Effector CD8-positive, alpha-beta T cell (primary cell): ENCODE results near the gene HTR1E.
"Not testable (repeated sequence)": the region's sequence is repeated elsewhere in the genome, so short reads cannot be mapped to it uniquely, and the experiment has no call there.

Experiments
- DNase-seq: peaks from one replicate; lab custom pipeline; 2025; lab: John Stamatoyannopoulos, UW

The HTR1E gene

DNA sequence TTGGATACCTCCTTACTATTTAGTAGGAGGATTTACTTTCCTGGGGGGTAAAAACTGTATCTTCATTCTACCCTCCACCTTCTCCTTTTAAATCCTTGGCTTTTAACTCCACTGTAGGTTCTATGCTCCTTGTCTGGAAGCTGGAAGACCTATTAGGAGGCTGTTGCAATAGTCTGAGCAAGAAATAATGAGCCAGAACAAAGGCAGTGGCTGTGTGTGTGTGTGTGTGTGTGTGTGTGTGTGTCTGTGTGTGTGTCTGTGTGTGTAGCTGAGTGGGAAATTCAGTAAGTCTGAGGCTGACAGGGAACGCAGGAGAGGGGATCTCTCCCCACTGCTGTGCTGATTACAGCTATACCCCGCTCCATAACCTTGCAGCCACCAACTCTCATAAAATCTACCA lies 35.8 kb downstream of the HTR1E start:
- no peak for DNase-seq

DNA sequence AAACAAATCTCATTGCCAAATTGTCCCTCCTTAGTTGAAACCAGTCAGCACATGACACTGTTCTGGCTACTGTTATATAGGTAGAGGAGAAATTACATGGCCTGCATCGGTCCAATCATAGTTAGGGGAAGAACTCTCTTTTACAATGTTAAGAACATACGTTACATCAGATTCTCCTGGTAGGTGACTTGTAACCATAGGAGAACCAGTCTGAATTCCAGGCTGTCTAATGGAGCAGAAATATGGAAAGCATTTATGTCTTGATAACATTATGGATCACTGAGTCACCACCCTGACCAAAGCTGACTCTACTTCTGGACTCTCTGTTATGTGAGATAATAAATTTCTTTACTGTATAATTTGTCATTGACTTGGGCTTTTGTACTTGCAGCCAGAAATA lies 40.9 kb downstream of the HTR1E start:
- no peak for DNase-seq

DNA sequence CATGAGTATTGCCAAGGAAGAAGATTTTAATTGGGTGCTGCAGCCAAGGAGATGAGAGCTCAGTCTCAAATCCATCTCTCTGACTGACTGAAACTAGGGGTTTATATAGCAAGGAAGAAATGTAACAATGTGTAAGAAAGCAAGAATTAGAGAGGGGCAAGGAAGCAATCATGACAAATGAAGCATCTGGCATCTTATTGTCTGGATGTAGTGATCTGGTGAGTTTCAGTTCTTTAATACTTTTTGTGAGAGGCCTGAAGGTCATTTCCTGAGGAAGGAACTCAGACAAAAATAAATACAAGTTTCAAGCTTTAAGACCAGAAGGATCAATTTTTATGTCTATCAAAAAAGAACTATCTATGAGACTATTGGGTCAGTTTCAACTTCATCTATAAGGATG lies 64.2 kb downstream of the HTR1E start:
- no peak for DNase-seq

DNA sequence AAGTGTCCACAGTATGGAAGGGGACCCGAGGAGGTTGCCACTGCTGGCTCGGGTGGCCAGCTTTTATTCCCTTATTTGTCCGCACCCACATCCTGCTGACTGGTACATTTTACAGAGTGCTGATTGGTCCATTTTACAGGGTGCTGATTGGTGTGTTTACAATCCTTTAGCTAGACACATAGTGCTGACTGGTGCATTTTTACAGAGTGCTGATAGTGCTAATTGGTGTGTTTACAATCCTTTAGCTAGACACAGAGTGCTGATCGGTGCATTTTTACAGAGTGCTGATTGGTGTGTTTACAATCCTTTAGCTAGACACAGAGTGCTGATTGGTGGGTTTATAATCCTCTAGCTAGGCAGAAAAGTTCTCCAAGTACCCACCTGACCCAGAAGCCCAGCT lies 65.1 kb downstream of the HTR1E start:
- DNase-seq: not testable (repeated sequence)

DNA sequence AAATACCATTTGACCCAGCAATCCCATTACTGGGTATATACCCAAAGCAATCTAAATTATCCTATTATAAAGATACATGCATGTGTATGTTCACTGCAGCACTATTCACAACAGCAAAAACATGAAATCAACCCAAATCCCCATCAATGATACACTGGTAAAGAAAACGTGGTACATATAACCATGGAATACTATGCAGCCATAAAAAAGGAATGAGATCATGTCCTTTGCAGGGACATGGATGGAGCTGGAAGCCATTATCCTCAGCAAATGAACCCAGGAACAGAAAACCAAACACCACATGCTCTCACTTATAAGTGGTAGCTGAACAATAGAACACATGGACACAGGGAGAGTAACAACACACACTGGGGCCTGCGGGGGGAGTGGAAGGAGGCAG lies 69.2 kb downstream of the HTR1E start:
- not testable (repeated sequence) for DNase-seq

DNA sequence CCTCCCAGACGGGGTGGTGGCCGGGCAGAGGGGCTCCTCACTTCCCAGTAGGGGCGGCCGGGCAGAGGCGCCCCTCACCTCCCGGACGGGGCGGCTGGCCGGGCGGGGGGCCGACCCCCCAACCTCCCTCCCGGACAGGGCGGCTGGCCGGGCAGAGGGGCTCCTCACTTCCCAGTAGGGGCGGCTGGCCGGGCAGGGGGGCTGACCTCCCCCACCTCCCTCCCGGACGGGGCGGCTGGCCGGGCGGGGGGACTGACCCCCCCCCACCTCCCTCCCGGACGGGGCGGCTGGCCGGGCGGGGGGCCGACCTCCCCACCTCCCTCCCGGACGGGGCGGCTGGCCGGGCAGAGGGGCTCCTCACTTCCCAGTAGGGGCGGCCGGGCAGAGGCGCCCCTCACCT lies 72.3 kb downstream of the HTR1E start:
- not testable (repeated sequence) for DNase-seq

DNA sequence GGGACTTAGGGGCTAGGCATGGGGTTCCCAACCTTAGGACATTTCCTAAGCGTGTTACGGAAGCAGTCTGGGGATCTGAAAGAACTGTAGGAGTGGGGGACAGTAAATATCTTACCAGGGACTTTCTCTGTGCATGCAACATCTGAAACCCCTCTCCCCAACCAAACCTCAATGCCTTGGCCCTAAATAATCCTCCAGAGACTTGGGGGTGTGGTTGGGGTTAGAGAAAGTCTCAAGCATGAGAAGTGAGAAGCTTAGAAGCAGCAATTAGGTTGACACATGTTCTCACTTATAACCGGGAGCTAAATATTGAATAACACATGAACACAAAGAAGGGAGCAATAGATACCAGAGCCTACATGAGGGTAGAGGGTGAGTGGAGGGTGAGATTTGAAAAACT lies 74.7 kb downstream of the HTR1E start:
- no peak for DNase-seq

DNA sequence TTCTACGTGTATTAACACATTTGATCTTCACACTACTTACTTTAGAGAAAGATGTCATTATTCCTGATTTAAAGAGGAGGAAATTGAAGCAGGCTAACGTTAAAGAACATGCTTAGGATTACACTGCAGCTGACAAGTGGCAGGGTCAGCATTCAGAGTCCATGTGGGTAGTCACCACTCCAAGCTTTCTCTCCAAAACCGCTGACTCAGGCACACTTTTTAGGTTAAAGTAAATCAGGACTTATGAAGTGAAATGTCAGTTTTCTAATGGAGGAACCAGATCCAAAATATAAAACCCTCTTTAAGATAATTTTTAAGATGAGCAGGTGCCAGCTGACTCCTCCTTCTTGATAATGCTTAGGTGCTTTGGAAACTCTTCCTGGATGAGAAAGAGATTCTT lies 75.4 kb downstream of the HTR1E start:
- no peak for DNase-seq

DNA sequence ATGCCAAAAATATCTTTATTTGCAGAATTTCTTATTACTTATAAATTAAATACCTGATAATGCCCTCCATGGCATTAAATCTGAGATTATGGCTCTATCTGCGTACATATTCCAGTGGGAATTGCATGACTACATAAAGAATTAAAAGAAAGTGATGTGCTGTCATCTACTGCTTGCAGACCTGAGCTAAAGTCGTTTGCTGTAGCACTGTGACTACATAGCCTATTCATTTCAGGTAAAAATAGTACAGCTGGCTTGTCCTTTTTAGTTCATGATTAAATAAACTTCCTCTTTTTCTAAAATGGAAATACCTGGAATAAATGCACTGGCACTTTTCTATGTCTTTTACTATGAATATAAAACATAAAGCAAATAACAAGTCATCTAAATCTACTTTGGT lies 79.4 kb downstream of the HTR1E start:
- DNase-seq: no peak

DNA sequence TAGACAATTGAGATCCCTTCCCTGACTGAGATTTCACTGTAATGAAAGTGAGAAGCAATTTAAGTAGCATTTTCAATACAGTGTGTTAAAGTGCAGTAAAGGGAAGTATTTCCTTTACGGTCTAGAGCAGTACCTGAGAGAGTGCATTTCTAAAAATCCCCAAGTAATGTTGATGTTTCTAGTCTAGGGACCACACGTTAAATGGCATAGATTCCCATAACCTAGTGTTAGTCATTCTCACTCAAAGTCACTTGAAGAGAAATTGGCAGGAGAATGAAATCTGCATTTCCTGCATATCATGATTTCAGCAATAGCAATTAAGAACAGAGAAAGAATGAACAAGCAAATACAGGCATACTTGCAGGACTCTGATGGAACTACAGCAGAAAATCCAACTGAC lies 89.7 kb downstream of the HTR1E start:
- no peak for DNase-seq

DNA sequence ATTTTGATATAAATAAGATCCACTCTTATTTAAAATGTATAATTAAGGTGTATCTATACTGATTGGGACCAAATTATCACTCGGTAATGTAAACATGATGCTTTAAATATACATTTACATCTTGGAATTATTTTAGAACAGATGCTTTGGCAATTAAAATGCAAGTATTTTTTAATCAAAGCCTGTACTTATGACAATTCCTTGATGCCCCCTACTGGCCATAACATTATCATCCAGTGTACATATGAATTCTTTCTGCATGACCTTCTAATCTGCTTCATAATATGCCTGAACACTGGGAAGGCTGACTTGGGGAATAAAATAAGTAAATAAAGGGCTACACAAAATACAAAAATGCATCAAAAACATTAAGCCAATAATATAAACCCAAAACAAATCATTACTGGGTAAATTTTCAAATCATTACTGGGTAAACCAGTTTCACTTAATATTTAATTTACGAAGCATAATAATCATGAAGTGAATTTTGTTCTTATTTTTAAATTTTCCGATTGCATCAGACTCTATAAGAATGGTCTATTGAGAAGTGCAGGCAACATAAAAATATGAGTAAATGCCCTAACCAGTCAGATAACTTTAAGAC lies 92.5 kb downstream of the HTR1E start:
- DNase-seq: no peak

DNA sequence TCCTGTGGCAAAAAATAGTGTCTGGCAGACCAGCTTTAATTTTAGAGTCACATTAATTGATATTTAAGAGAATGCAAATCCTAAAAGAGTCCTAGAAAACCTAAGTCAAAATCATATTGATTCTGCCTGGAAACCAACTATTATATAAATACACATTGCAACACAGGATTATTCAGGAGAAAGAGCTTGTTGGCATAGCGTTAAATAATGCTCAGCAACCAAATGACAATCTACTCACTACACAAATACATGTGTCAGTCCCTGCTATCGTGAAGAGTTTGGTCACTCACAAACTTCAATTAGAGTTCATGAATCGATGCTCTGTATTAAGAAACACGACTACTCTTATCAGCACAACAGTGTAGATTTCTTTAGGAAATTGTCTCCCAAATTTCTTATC lies 103.4 kb downstream of the HTR1E start:
- no peak for DNase-seq

DNA sequence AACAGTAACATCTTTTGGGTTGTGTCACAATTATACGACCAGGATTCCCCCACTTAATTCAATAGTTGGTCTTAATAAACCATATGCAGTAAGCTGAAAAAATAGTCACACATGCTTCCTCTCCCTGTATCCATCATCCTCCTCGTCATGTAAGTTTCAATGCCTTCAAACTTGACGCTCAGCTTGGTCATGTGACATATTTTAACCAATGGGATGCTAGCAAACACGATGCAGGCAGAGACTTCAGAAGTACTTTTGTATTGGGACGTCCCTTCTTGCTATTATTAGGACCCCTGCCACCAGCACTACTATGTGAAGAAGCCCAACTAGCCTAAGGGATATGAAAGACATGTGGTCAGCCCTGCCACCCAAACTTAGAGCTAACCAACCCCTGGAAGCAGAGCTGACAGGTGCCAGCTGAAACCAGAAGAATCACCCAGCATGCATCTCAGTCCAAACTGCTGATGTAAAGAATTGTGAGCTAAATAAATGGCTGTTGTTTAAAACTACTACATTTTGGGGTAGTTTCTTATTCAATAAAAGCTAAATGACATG lies 108.3 kb downstream of the HTR1E start:
- DNase-seq: no peak

DNA sequence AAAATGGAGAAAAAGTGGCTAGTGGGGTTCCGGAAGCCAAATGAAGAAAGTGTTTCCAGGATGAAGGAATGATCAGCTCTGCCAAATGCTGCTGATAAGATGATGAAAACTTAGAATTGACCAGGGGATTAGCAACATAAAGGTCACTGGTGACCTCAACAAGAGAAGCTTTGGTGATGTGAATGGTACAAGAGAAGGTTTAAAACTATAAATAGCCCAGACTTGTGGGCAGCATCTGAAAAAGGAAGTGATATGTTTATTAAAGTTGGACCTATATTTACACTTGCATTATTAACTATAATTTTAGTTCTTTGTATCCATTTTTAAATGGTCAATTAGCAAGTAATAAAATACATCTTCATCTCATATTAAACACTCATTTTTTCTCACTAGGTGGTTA lies 112.5 kb downstream of the HTR1E start:
- DNase-seq: no peak

DNA sequence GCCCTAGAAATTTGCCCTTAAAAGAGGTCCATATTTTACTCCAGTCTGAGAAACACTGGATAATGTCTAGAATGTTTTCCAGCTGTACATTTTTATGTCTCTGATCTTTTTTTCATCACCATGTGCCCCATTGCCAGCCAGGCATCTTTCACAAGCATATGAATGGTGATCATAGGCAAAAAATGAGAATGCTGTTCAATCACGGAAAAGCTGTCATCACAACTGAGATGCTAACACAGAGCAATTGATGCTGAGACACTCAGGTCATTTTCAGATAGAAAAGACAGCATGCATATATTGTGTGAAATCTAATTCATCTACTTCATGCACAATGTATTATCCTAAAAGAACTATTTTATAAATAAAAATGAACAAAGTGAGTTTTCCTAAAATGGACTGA lies 116.0 kb downstream of the HTR1E start:
- DNase-seq: no peak

DNA sequence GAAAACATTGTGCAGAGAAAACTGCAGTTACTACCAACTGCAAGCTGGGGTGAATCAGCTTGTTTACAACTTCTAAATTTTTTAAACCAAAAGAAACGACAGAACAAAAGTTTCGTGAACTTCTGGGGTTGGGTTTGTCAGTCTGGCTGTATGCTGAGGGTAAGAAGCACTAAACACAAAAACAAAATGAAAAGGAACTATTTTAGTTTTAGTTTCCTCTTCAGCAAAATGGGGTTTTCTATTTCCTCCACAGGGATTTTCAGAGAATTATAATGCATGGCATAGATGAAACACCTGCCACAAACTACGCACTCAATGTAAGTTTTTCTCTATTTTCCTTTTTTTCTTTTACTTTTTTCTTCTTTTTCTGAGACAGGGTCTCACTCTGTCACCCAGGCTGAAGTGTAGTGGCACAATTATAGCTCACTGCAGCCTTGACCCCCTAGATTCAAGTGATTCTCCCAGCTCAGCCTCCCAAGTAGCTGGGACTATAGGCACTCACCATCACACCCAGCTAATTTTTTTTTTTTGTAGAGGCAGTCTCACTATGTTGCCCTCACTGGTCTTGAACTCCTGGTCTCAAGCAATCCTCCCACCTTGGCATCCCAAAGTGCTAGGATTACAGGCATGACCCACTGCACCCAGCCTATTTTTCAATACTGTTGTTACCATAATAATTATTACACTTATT lies 117.0 kb downstream of the HTR1E start:
- DNase-seq: no peak

DNA sequence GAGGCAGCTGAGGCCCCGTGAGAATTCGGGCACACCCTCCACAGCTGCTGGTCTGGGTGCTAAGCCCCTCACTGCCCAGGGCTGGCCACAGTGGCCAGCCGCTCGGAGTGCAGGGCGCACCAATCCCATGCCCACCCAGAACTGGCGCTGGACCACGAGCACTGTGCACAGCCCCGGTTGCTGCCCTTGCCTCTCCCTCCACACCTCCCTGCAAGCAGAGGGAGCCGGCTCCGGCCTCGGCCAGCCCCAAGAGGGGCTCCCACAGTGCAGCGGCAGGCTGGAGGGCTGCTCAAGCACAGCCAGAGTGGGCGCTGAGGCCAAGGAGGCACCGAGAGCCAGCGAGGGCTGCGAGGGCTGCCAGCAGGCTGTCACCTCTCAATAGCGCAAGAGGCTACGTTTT lies 122.6 kb downstream of the HTR1E start:
- DNase-seq: no peak

DNA sequence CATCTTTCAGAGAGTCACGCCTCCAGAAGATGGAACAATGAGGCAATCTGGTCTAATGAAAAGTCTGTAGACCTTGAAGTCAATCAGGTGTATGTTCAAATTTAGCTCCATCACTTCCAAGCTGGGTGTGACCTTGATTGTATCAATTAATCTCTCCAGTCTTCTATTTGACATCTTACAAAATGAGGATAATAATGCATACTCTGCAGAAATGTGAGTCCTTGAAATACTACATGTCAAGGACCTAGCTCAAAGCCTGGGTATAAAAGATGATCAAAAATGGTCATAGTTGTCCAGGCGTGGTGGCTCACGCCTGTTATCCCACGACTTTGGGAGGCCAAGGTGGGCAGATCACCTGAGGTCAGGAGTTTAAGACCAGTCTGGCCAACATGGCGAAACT lies 127.8 kb downstream of the HTR1E start:
- DNase-seq: no peak
